Myocyte (in vitro differentiated cells): ENCODE results near the gene PLA2G2D. TPM values are rescaled to one million over a fixed set of nuclear protein-coding genes. Genes with fewer than 3 reads are reported as not detected.

Source experiments
- DNase-seq: peaks from one replicate; pipeline ENCODE4 v3.0.0-alpha.2; 2012; ENCODE audit warnings: low read depth
- total RNA-seq: library from RNA; depleted of rRNA; stranded (reverse); fragments of >200 nt; gene quantifications from 2 replicates; pipeline ENCODE4 v1.2.3, GENCODE V29; 2014

PLA2G2D gene
- total RNA-seq, 1 donor from 2014 or later, result not detected

GRCh38 chr1:20115479-20115878, 3.9 kb downstream of the PLA2G2D start:
- DNase-seq, result no peak

- no peak for DNase-seq
These were observed 5.2 kb downstream of the PLA2G2D start for GRCh38 chr1:20114021-20114648.

GRCh38 chr1:20112279-20113000, 6.9 kb downstream of the PLA2G2D start:
- DNase-seq, result peak; percentile 35

- DNase-seq, result no peak
These were observed 7.9 kb downstream of the PLA2G2D start for GRCh38 chr1:20111452-20111851.

- peak; percentile 13 for DNase-seq
These were observed 8.7 kb downstream of the PLA2G2D start for GRCh38 chr1:20110679-20111078.

GRCh38 chr1:20109223-20109856, 10.0 kb downstream of the PLA2G2D start:
- no peak for DNase-seq

- DNase-seq, result no peak
These were observed 10.8 kb downstream of the PLA2G2D start for GRCh38 chr1:20108366-20109123.

- DNase-seq, result peak; percentile 17
These were observed 11.5 kb downstream of the PLA2G2D start for GRCh38 chr1:20107796-20108195.

- DNase-seq, result peak; percentile 65
These were observed 12.0 kb downstream of the PLA2G2D start for GRCh38 chr1:20107351-20107750.

GRCh38 chr1:20105856-20106255, 13.5 kb downstream of the PLA2G2D start:
- DNase-seq, result no peak

- peak; percentile 46 for DNase-seq
These were observed 16.5 kb downstream of the PLA2G2D start for GRCh38 chr1:20102875-20103274.

GRCh38 chr1:20100632-20101355, 18.5 kb downstream of the PLA2G2D start:
- peak; percentile 68 for DNase-seq

- no peak for DNase-seq
These were observed 19.8 kb downstream of the PLA2G2D start for GRCh38 chr1:20099533-20099932.

GRCh38 chr1:20096840-20097447, 22.4 kb downstream of the PLA2G2D start:
- DNase-seq, result no peak

GRCh38 chr1:20095564-20096434, 23.5 kb downstream of the PLA2G2D start:
- DNase-seq, result no peak

GRCh38 chr1:20093940-20094391, 25.4 kb downstream of the PLA2G2D start:
- DNase-seq, result no peak

GRCh38 chr1:20093303-20093702, 26.0 kb downstream of the PLA2G2D start:
- no peak for DNase-seq

GRCh38 chr1:20090641-20091040, 28.7 kb downstream of the PLA2G2D start:
- no peak for DNase-seq

GRCh38 chr1:20090119-20090518, 29.2 kb downstream of the PLA2G2D start:
- DNase-seq, result no peak
